Neural progenitor cell (in vitro differentiated cells): ENCODE results near the gene CLINT1. TPM values are rescaled to one million over a fixed set of nuclear protein-coding genes. Genes with fewer than 3 reads are reported as not detected.

ENCODE experiments used
- DNase-seq: peaks from one replicate; pipeline ENCODE4 v3.0.0-alpha.2; 2016; ENCODE audit warnings: low spot score
- H2AFZ ChIP-seq: fragments of 200-600 bp; sonication (generic); replicated peaks from 2 replicates; pipeline ENCODE4 v1.6.1; 2016; ENCODE audit warnings: antibody characterized with exemption
- H3F3A ChIP-seq: fragments of 200-600 bp; sonication (generic); 2 replicates; pipeline ENCODE4 v1.6.1; 2016; ENCODE audit warnings: antibody characterized with exemption, low read depth
- H3K27ac ChIP-seq: fragments of 200-600 bp; sonication (generic); 2 replicates; pipeline ENCODE4 v1.5.1; 2016; ENCODE audit warnings: mild to moderate bottlenecking
- H3K27me3 ChIP-seq: fragments of 200-600 bp; sonication (generic); 2 replicates; pipeline ENCODE4 v1.6.1; 2016; ENCODE audit warnings: mild to moderate bottlenecking, moderate library complexity
- H3K36me3 ChIP-seq: fragments of 200-600 bp; sonication (generic); 2 replicates; pipeline ENCODE4 v1.5.1; 2016
- H3K4me1 ChIP-seq: fragments of 200-600 bp; sonication (generic); 2 replicates; pipeline ENCODE4 v1.6.1; 2016; ENCODE audit warnings: mixed run types
- H3K4me2 ChIP-seq: fragments of 200-600 bp; sonication (generic); 2 replicates; pipeline ENCODE4 v1.6.1; 2016
- H3K4me3 ChIP-seq: fragments of 200-600 bp; sonication (generic); 2 replicates; pipeline ENCODE4 v1.5.1; 2016
- H3K79me2 ChIP-seq: fragments of 200-600 bp; sonication (generic); 2 replicates; pipeline ENCODE4 v1.6.1; 2016; ENCODE audit warnings: low read depth
- H3K9ac ChIP-seq: fragments of 200-600 bp; sonication (generic); 2 replicates; pipeline ENCODE4 v1.6.1; 2016
- H3K9me3 ChIP-seq: fragments of 200-600 bp; sonication (generic); 2 replicates; pipeline ENCODE4 v1.5.1; 2016; ENCODE audit warnings: low read depth
- H4K20me1 ChIP-seq: fragments of 200-600 bp; sonication (generic); 2 replicates; pipeline ENCODE4 v1.6.1; 2016; ENCODE audit warnings: low read depth
- H3K27ac Mint-ChIP-seq: 3 replicates; pipeline ENCODE4 v1.8.0; 2021; ENCODE audit warnings: mixed read lengths
- H3K27me3 Mint-ChIP-seq: 2 replicates; pipeline ENCODE4 v1.8.0; 2022; ENCODE audit warnings: low read depth, mild to moderate bottlenecking, inconsistent platforms, moderate library complexity, mixed read lengths; ENCODE audit not compliant: insufficient read depth
- H3K36me3 Mint-ChIP-seq: 3 replicates; pipeline ENCODE4 v1.8.0; 2021; ENCODE audit warnings: mixed read lengths
- H3K4me1 Mint-ChIP-seq: 3 replicates; pipeline ENCODE4 v1.8.0; 2021; ENCODE audit warnings: mixed read lengths
- H3K4me3 Mint-ChIP-seq: 3 replicates; pipeline ENCODE4 v1.8.0; 2021; ENCODE audit warnings: mild to moderate bottlenecking, moderate library complexity, mixed read lengths
- H3K9me3 Mint-ChIP-seq: 3 replicates; pipeline ENCODE4 v1.8.0; 2020; ENCODE audit warnings: mixed read lengths
- EZH2 ChIP-seq: fragments of 200-600 bp; sonication (generic); IDR thresholded peaks from 2 replicates; pipeline ENCODE4 v1.6.1; 2017; ENCODE audit warnings: antibody characterized with exemption, mild to moderate bottlenecking, moderate library complexity
- EZH2phosphoT487 ChIP-seq: fragments of 200-600 bp; sonication (generic); IDR thresholded peaks from 2 replicates; pipeline ENCODE4 v1.6.1; 2017; ENCODE audit warnings: antibody characterized with exemption
- total RNA-seq: library from RNA; depleted of rRNA; stranded (reverse); fragments of >200 nt; gene quantifications from 2 replicates; pipeline ENCODE4 v1.2.3, GENCODE V29; 2015; ENCODE audit warnings: low replicate concordance
- TF ChIP-seq, protein P1 (sequence below): fragments of 200-600 bp; sonication (generic); IDR thresholded peaks from 2 replicates; pipeline ENCODE4 v1.5.1; 2017; ENCODE audit warnings: antibody characterized with exemption, mild to moderate bottlenecking

CLINT1 gene
- total RNA-seq, 1 donor from 2014 or later, result 65.0 TPM

DNA sequence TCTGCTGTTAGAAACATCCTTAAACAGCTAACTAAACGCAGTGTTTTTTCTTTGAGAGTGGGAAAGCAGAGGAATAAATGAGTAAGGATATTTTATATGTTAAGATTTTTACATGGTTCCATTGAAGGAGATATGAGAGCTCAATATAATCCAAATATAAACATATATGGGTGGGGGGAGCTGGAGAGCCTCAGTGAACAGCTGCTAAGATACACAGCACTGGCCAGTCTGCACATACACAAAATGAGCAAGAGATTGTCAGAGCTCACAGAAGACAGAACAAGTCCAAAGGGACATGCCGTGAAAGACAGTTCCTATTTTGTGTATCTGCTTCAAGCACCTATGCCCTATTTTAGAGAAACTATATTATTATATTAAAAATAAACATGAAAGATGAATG lies 46.9 kb downstream of the CLINT1 start:
- Mint-ChIP-seq H3K4me3 (no peak overlapping the region), H3K4me1 (no peaks in the 10 kb centered on the region), H3K36me3 (peaks cover 11% of the 10 kb centered on the region), H3K27me3 (no peaks in the 10 kb centered on the region), H3K27ac (no peak overlapping the region), H3K9me3 (no peaks in the 10 kb centered on the region)
- no peak for TF ChIP-seq EZH2
- no peak for TF ChIP-seq EZH2phosphoT487
- TF ChIP-seq, protein P1, sequence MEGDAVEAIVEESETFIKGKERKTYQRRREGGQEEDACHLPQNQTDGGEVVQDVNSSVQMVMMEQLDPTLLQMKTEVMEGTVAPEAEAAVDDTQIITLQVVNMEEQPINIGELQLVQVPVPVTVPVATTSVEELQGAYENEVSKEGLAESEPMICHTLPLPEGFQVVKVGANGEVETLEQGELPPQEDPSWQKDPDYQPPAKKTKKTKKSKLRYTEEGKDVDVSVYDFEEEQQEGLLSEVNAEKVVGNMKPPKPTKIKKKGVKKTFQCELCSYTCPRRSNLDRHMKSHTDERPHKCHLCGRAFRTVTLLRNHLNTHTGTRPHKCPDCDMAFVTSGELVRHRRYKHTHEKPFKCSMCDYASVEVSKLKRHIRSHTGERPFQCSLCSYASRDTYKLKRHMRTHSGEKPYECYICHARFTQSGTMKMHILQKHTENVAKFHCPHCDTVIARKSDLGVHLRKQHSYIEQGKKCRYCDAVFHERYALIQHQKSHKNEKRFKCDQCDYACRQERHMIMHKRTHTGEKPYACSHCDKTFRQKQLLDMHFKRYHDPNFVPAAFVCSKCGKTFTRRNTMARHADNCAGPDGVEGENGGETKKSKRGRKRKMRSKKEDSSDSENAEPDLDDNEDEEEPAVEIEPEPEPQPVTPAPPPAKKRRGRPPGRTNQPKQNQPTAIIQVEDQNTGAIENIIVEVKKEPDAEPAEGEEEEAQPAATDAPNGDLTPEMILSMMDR, result no peak
- Histone ChIP-seq H3K4me2 (no peak overlapping the region), H3K27me3 (no peaks in the 10 kb centered on the region), H4K20me1 (no peaks in the 10 kb centered on the region), H3K4me3 (no peak overlapping the region), H2AFZ (no peak overlapping the region), H3K79me2 (peaks cover 2% of the 10 kb centered on the region), H3F3A (no peaks in the 10 kb centered on the region), H3K27ac (no peak overlapping the region), H3K9ac (no peak overlapping the region), H3K36me3 (peaks cover 16% of the 10 kb centered on the region), H3K4me1 (no peaks in the 10 kb centered on the region), H3K9me3 (no peaks in the 10 kb centered on the region)
- no peak for DNase-seq

- H2AFZ ChIP-seq, result no peak overlapping the region
- H3K36me3 Mint-ChIP-seq, result peaks cover 20% of the 10 kb centered on the region
- DNase-seq, result no peak
- H3K79me2 ChIP-seq, result no peaks in the 10 kb centered on the region
- no peaks in the 10 kb centered on the region for H3K27me3 ChIP-seq
- peaks cover 32% of the 10 kb centered on the region for H3K36me3 ChIP-seq
- no peak overlapping the region for H3K4me3 ChIP-seq
- no peaks in the 10 kb centered on the region for H3K9me3 ChIP-seq
- H3F3A ChIP-seq, result no peaks in the 10 kb centered on the region
- H3K4me3 Mint-ChIP-seq, result no peak overlapping the region
- no peaks in the 10 kb centered on the region for H3K9me3 Mint-ChIP-seq
- no peak overlapping the region for H3K27ac ChIP-seq
- TF ChIP-seq EZH2phosphoT487 (no peak), EZH2 (no peak)
- TF ChIP-seq, protein P1, result no peak
- no peak overlapping the region for H3K9ac ChIP-seq
- H3K27me3 Mint-ChIP-seq, result peaks cover 2% of the 10 kb centered on the region
- no peaks in the 10 kb centered on the region for H4K20me1 ChIP-seq
- no peaks in the 10 kb centered on the region for H3K4me1 ChIP-seq
- no peak overlapping the region for H3K4me2 ChIP-seq
- H3K4me1 Mint-ChIP-seq, result no peaks in the 10 kb centered on the region
- H3K27ac Mint-ChIP-seq, result no peak overlapping the region
These were observed 50.9 kb downstream of the CLINT1 start for GRCh38 chr5:157808043-157808442.

DNA sequence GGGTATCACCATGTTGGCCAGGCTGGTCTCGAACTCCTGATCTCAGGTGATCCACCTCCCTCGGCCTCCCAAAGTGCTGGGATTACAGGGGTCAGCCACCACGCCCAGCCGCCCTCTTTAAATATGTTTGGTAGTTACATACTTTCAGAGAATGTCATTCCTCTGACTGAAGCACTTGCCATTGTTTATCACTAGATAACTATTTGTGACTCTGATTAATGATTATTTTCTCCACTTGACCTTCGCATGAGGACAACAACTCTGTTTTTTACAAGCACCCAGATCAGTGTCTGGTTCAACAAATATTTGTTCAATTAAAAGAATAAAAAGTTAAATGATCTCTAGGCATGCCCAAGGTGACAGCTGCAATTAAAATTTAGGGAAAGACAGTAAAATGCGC lies 56.2 kb downstream of the CLINT1 start:
- no peaks in the 10 kb centered on the region for H3K9me3 ChIP-seq
- H3K79me2 ChIP-seq, result no peaks in the 10 kb centered on the region
- TF ChIP-seq, protein P1, result no peak
- TF ChIP-seq EZH2phosphoT487, result no peak
- no peak for TF ChIP-seq EZH2
- H2AFZ ChIP-seq, result no peak overlapping the region
- Mint-ChIP-seq H3K27me3 (peaks cover 2% of the 10 kb centered on the region), H3K9me3 (no peaks in the 10 kb centered on the region), H3K36me3 (peaks cover 18% of the 10 kb centered on the region), H3K4me1 (no peaks in the 10 kb centered on the region), H3K27ac (no peak overlapping the region), H3K4me3 (no peak overlapping the region)
- no peaks in the 10 kb centered on the region for H3F3A ChIP-seq
- no peak overlapping the region for H3K4me2 ChIP-seq
- peaks cover 25% of the 10 kb centered on the region for H3K36me3 ChIP-seq
- no peak overlapping the region for H3K4me3 ChIP-seq
- H3K27ac ChIP-seq, result no peak overlapping the region
- no peak overlapping the region for H3K9ac ChIP-seq
- H3K27me3 ChIP-seq, result no peaks in the 10 kb centered on the region
- H4K20me1 ChIP-seq, result no peaks in the 10 kb centered on the region
- no peak for DNase-seq
- H3K4me1 ChIP-seq, result no peaks in the 10 kb centered on the region
